Measurements from ENCODE around the gene CSF1R. TPM values are rescaled to one million over a fixed set of nuclear protein-coding genes. Genes with fewer than 3 reads are reported as not detected.
"Not testable (repeated sequence)": the region's sequence is repeated elsewhere in the genome, so short reads cannot be mapped to it uniquely, and the experiment has no call there.

Gene CSF1R
- total RNA-seq, 2 donors from 2014 or later, result 2.7 to 3.4 TPM

- peaks cover 6% of the 10 kb centered on the region for H3K4me1 Mint-ChIP-seq
- no peak overlapping the region for H3K27ac Mint-ChIP-seq
- H3K27me3 Mint-ChIP-seq, result peaks cover 11% of the 10 kb centered on the region
- peaks cover 3% of the 10 kb centered on the region for H3K9me3 ChIP-seq (ENCODE audit: control insufficient read depth, low read length, poor library complexity, severe bottlenecking)
- H3K4me3 Mint-ChIP-seq, result no peak overlapping the region
- ATAC-seq (no peak), DNase-seq (no peak)
- H3K36me3 Mint-ChIP-seq (ENCODE audit: low read depth), result peaks cover 2% of the 10 kb centered on the region
These were observed 18.2 kb upstream of the CSF1R start for GRCh38 chr5:150104550-150104870.

- peaks cover 11% of the 10 kb centered on the region for H3K27me3 Mint-ChIP-seq
- H3K4me1 Mint-ChIP-seq, result peaks cover 6% of the 10 kb centered on the region
- H3K27ac Mint-ChIP-seq, result peak overlapping the region; percentile 47
- no peak for ATAC-seq
- H3K36me3 Mint-ChIP-seq (ENCODE audit: low read depth), result peaks cover 2% of the 10 kb centered on the region
- no peak overlapping the region for H3K4me3 Mint-ChIP-seq
- no peak for DNase-seq
- H3K9me3 ChIP-seq (ENCODE audit: control insufficient read depth, low read length, poor library complexity, severe bottlenecking), result peaks cover 3% of the 10 kb centered on the region
These were observed 17.6 kb upstream of the CSF1R start for GRCh38 chr5:150103678-150104549.

- Mint-ChIP-seq H3K27me3 (no peaks in the 10 kb centered on the region), H3K27ac (no peak overlapping the region), H3K4me3 (no peak overlapping the region), H3K4me1 (peaks cover 4% of the 10 kb centered on the region), H3K36me3 (ENCODE audit: low read depth) (peaks cover 2% of the 10 kb centered on the region)
- peaks cover 3% of the 10 kb centered on the region for H3K9me3 ChIP-seq (ENCODE audit: control insufficient read depth, low read length, poor library complexity, severe bottlenecking)
- DNase-seq (no peak), ATAC-seq (no peak)
These were observed 14.7 kb upstream of the CSF1R start for GRCh38 chr5:150101023-150101422.

GRCh38 chr5:150097152-150097551, 10.8 kb upstream of the CSF1R start:
- Mint-ChIP-seq H3K36me3 (ENCODE audit: low read depth) (no peaks in the 10 kb centered on the region), H3K27ac (no peak overlapping the region), H3K4me3 (no peak overlapping the region), H3K4me1 (no peaks in the 10 kb centered on the region), H3K27me3 (peaks cover 16% of the 10 kb centered on the region)
- DNase-seq (no peak), ATAC-seq (no peak)
- H3K9me3 ChIP-seq (ENCODE audit: control insufficient read depth, low read length, poor library complexity, severe bottlenecking), result peaks cover 3% of the 10 kb centered on the region

GRCh38 chr5:150092159-150092787, 5.9 kb upstream of the CSF1R start:
- DNase-seq (no peak), ATAC-seq (no peak)
- Mint-ChIP-seq H3K4me3 (no peak overlapping the region), H3K27me3 (peaks cover 47% of the 10 kb centered on the region), H3K4me1 (no peaks in the 10 kb centered on the region), H3K27ac (no peak overlapping the region), H3K36me3 (ENCODE audit: low read depth) (peaks cover 2% of the 10 kb centered on the region)
- no peaks in the 10 kb centered on the region for H3K9me3 ChIP-seq (ENCODE audit: control insufficient read depth, low read length, poor library complexity, severe bottlenecking)

- H3K36me3 Mint-ChIP-seq (ENCODE audit: low read depth), result peaks cover 5% of the 10 kb centered on the region
- peaks cover 12% of the 10 kb centered on the region for H3K4me1 Mint-ChIP-seq
- H3K27ac Mint-ChIP-seq, result no peak overlapping the region
- DNase-seq (no peak), ATAC-seq (no peak)
- H3K27me3 Mint-ChIP-seq, result peaks cover 74% of the 10 kb centered on the region
- no peaks in the 10 kb centered on the region for H3K9me3 ChIP-seq (ENCODE audit: control insufficient read depth, low read length, poor library complexity, severe bottlenecking)
- H3K4me3 Mint-ChIP-seq, result peak overlapping the region; percentile 61
These were observed 1.0 kb downstream of the CSF1R start for GRCh38 chr5:150085191-150085912.

GRCh38 chr5:150084754-150085153, 1.6 kb downstream of the CSF1R start:
- DNase-seq; ATAC-seq; H3K27ac Mint-ChIP-seq; H3K36me3 Mint-ChIP-seq (ENCODE audit: low read depth); H3K9me3 ChIP-seq (ENCODE audit: control insufficient read depth, low read length, poor library complexity, severe bottlenecking); H3K4me3 Mint-ChIP-seq: not testable (repeated sequence)
- Mint-ChIP-seq H3K4me1 (peaks cover 12% of the 10 kb centered on the region), H3K27me3 (peaks cover 76% of the 10 kb centered on the region)

- no peaks in the 10 kb centered on the region for H3K9me3 ChIP-seq (ENCODE audit: control insufficient read depth, low read length, poor library complexity, severe bottlenecking)
- Mint-ChIP-seq H3K36me3 (ENCODE audit: low read depth) (peaks cover 7% of the 10 kb centered on the region), H3K4me1 (peaks cover 12% of the 10 kb centered on the region), H3K4me3 (no peak overlapping the region), H3K27ac (no peak overlapping the region), H3K27me3 (peaks cover 80% of the 10 kb centered on the region)
- no peak for ATAC-seq
- DNase-seq, result no peak
These were observed 3.5 kb downstream of the CSF1R start for GRCh38 chr5:150082889-150083288.

GRCh38 chr5:150082374-150082773, 4.0 kb downstream of the CSF1R start:
- Mint-ChIP-seq H3K4me3 (no peak overlapping the region), H3K27me3 (peaks cover 75% of the 10 kb centered on the region), H3K36me3 (ENCODE audit: low read depth) (peaks cover 7% of the 10 kb centered on the region), H3K4me1 (peaks cover 12% of the 10 kb centered on the region), H3K27ac (no peak overlapping the region)
- H3K9me3 ChIP-seq (ENCODE audit: control insufficient read depth, low read length, poor library complexity, severe bottlenecking), result no peaks in the 10 kb centered on the region
- ATAC-seq (no peak), DNase-seq (no peak)

GRCh38 chr5:150081541-150082283, 4.6 kb downstream of the CSF1R start:
- H3K9me3 ChIP-seq (ENCODE audit: control insufficient read depth, low read length, poor library complexity, severe bottlenecking), result no peaks in the 10 kb centered on the region
- Mint-ChIP-seq H3K27me3 (peaks cover 68% of the 10 kb centered on the region), H3K4me1 (peaks cover 12% of the 10 kb centered on the region), H3K36me3 (ENCODE audit: low read depth) (peaks cover 7% of the 10 kb centered on the region), H3K4me3 (no peak overlapping the region), H3K27ac (no peak overlapping the region)
- DNase-seq (no peak), ATAC-seq (peak; percentile 48)

GRCh38 chr5:150080696-150081435, 5.5 kb downstream of the CSF1R start:
- Mint-ChIP-seq H3K27ac (no peak overlapping the region), H3K36me3 (ENCODE audit: low read depth) (peaks cover 7% of the 10 kb centered on the region), H3K4me1 (peaks cover 12% of the 10 kb centered on the region), H3K4me3 (no peak overlapping the region), H3K27me3 (peaks cover 60% of the 10 kb centered on the region)
- DNase-seq (no peak), ATAC-seq (no peak)
- no peaks in the 10 kb centered on the region for H3K9me3 ChIP-seq (ENCODE audit: control insufficient read depth, low read length, poor library complexity, severe bottlenecking)

GRCh38 chr5:150079909-150080461, 6.4 kb downstream of the CSF1R start:
- Mint-ChIP-seq H3K4me3 (no peak overlapping the region), H3K27ac (no peak overlapping the region), H3K27me3 (peaks cover 53% of the 10 kb centered on the region), H3K4me1 (peaks cover 12% of the 10 kb centered on the region), H3K36me3 (ENCODE audit: low read depth) (peaks cover 4% of the 10 kb centered on the region)
- H3K9me3 ChIP-seq (ENCODE audit: control insufficient read depth, low read length, poor library complexity, severe bottlenecking), result no peaks in the 10 kb centered on the region
- DNase-seq (no peak), ATAC-seq (no peak)

Data from T-helper 17 cell (primary cell).